Liver (tissue), 9 donors: ENCODE measurements around the gene TANC1. TPM values are rescaled to one million over a fixed set of nuclear protein-coding genes. Genes with fewer than 3 reads are reported as not detected.

ENCODE experiments used
- DNase-seq: peaks from one replicate; pipeline ENCODE4 v3.0.0-alpha.2; 2017; ENCODE audit warnings: low spot score
- H3K27ac ChIP-seq, 2 donors: one replicate each; pipeline ENCODE4 v1.7.0; 2013; ENCODE audit warnings: inconsistent platforms in 2 of 2, low read length in 2 of 2, control low read depth in 1 of 2, low read depth in 1 of 2, mild to moderate bottlenecking in 1 of 2
- H3K27me3 ChIP-seq, 4 donors: one replicate each; pipeline versions ENCODE4 v1.6.1 to v1.7.0; 2013; ENCODE audit warnings: low read length in 3 of 4, inconsistent platforms in 1 of 4, mild to moderate bottlenecking in 1 of 4, moderate library complexity in 1 of 4; ENCODE audit not compliant: control insufficient read depth in 4 of 4, insufficient read depth in 4 of 4
- H3K36me3 ChIP-seq, 4 donors: one replicate each; pipeline versions ENCODE4 v1.6.1 to v1.7.0; 2013; ENCODE audit warnings: low read length in 3 of 4, mild to moderate bottlenecking in 3 of 4, low read depth in 1 of 4, moderate library complexity in 1 of 4; ENCODE audit not compliant: control insufficient read depth in 4 of 4, insufficient read depth in 3 of 4
- H3K4me1 ChIP-seq, 4 donors: one replicate each; pipeline versions ENCODE4 v1.6.1 to v1.7.0; 2013; ENCODE audit warnings: low read length in 3 of 4, mild to moderate bottlenecking in 3 of 4, moderate library complexity in 1 of 4; ENCODE audit not compliant: control insufficient read depth in 4 of 4, insufficient read depth in 4 of 4
- H3K4me3 ChIP-seq, 3 donors: one replicate each; pipeline versions ENCODE4 v1.6.1 to v1.7.0; 2013; ENCODE audit warnings: low read length in 3 of 3, control low read depth in 1 of 3, low read depth in 1 of 3, mild to moderate bottlenecking in 1 of 3
- H3K9ac ChIP-seq, 2 donors: one replicate each; pipeline ENCODE4 v1.7.0; 2013; ENCODE audit warnings: low read length in 2 of 2, mild to moderate bottlenecking in 2 of 2, moderate library complexity in 2 of 2, control low read depth in 1 of 2, low read depth in 1 of 2
- H3K9me3 ChIP-seq, 4 donors: one replicate each; pipeline versions ENCODE4 v1.6.1 to v1.7.0; 2013; ENCODE audit warnings: low read length in 3 of 4; ENCODE audit not compliant: control insufficient read depth in 4 of 4
- EGR1 ChIP-seq, 2 donors: IDR thresholded peaks; 2 replicates each; pipeline ENCODE4 v1.6.1; 2016 to 2018; ENCODE audit warnings: antibody characterized with exemption in 2 of 2, low read depth in 2 of 2
- FOXA1 ChIP-seq: IDR thresholded peaks from 2 replicates; pipeline ENCODE4 v1.6.1; 2016; ENCODE audit warnings: antibody characterized with exemption
- FOXA2 ChIP-seq: IDR thresholded peaks from 2 replicates; pipeline ENCODE4 v1.6.1; 2016; ENCODE audit warnings: antibody characterized with exemption
- GABPA ChIP-seq, 2 donors: IDR thresholded peaks in 1 of 2; conservative IDR thresholded peaks in 1 of 2; 2 replicates each; pipeline ENCODE4 v1.6.1; 2016; ENCODE audit warnings: antibody characterized with exemption in 2 of 2, mild to moderate bottlenecking in 1 of 2, moderate library complexity in 1 of 2
- HNF4A ChIP-seq, 2 donors: conservative IDR thresholded peaks; 2 replicates each; pipeline ENCODE4 v1.6.1; 2016; ENCODE audit warnings: antibody characterized with exemption in 2 of 2, mild to moderate bottlenecking in 2 of 2
- JUND ChIP-seq, 2 donors: IDR thresholded peaks; 2 replicates each; pipeline ENCODE4 v1.6.1; 2016; ENCODE audit warnings: antibody characterized with exemption in 2 of 2
- MAX ChIP-seq: IDR thresholded peaks from 2 replicates; pipeline ENCODE4 v1.6.1; 2016; ENCODE audit warnings: antibody characterized with exemption
- NR2F2 ChIP-seq: IDR thresholded peaks from 2 replicates; pipeline ENCODE4 v1.6.1; 2016; ENCODE audit warnings: antibody characterized with exemption
- RAD21 ChIP-seq, 2 donors: IDR thresholded peaks; 2 replicates each; pipeline ENCODE4 v1.6.1; 2016; ENCODE audit warnings: antibody characterized with exemption in 2 of 2, mild to moderate bottlenecking in 2 of 2
- REST ChIP-seq: IDR thresholded peaks from 2 replicates; pipeline ENCODE4 v1.6.1; 2016; ENCODE audit warnings: antibody characterized with exemption, mild to moderate bottlenecking
- RXRA ChIP-seq, 2 donors: IDR thresholded peaks; 2 replicates each; pipeline ENCODE4 v1.6.1; 2017 to 2018; ENCODE audit warnings: antibody characterized with exemption in 2 of 2, mild to moderate bottlenecking in 1 of 2
- SP1 ChIP-seq: IDR thresholded peaks from 2 replicates; pipeline ENCODE4 v1.6.1; 2018; ENCODE audit warnings: antibody characterized with exemption, mild to moderate bottlenecking
- TAF1 ChIP-seq: conservative IDR thresholded peaks from 2 replicates; pipeline ENCODE4 v1.6.1; 2016; ENCODE audit warnings: antibody characterized with exemption, mild to moderate bottlenecking
- YY1 ChIP-seq: IDR thresholded peaks from 2 replicates; pipeline ENCODE4 v1.6.1; 2016; ENCODE audit warnings: antibody characterized with exemption, mild to moderate bottlenecking
- WGBS: extraction: QIAGEN DNeasy Blood & Tissue Kit; methylation state at CpG from one replicate; pipeline ENCODE4 v1.1.7; 2013; 5-methylcytosine and 5-hydroxymethylcytosine counted together
- polyA plus RNA-seq, 2 donors: library from polyadenylated mRNA; stranded (reverse) in 1 of 2; unstranded in 1 of 2; fragments of 200-250 nt in 1 of 2; fragments of >200 nt in 1 of 2; fragmentation: Nextera tagmentation in 1 of 2; extraction: Ambion mirVana in 1 of 2; gene quantifications; one replicate each; pipeline versions ENCODE4 v1.2.1 to v1.2.3, GENCODE V29; 2013 to 2015
- total RNA-seq, 2 donors: library from RNA; depleted of rRNA; stranded (reverse); fragments of >200 nt; gene quantifications; one replicate each; pipeline ENCODE4 v1.2.3, GENCODE V29; 2014
- TF ChIP-seq, protein P1 (sequence below): fragments of 150-350 bp; IDR thresholded peaks from 2 replicates; pipeline ENCODE4 v1.5.1; 2017; ENCODE audit warnings: improper control_type of control experiment, low read depth, low read length; ENCODE audit not compliant: missing input control
- TF ChIP-seq, protein P2 (sequence below): IDR thresholded peaks from 2 replicates; pipeline ENCODE4 v1.6.1; 2016; ENCODE audit warnings: antibody characterized with exemption
- donor health status: healthy.
- donor health status: healthy.
- donor health status: healthy.
- donor health status: healthy.
- donor health status: healthy.

The TANC1 gene
- total and polyA plus RNA-seq, 4 donors: 3.7 to 17.7 (median 5.2) TPM

GRCh38 chr2:159172403-159172802, 204.0 kb downstream of the TANC1 start:
- H3K36me3 ChIP-seq: peaks cover 2 to 9% (median 6%) of the 10 kb centered on the region in 4 donors
- WGBS: 86% methylated on average over 3 of the region's 3 CpGs

GRCh38 chr2:159174759-159175158, 206.3 kb downstream of the TANC1 start:
- Histone ChIP-seq H3K27ac (no peak overlapping the region), H3K27me3 (no peaks in the 10 kb centered on the region), H3K9me3 (no peaks in the 10 kb centered on the region), H3K4me1 (peaks cover 0 to 4% (median 0%) of the 10 kb centered on the region in 4 donors), H3K4me3 (no peak overlapping the region), H3K9ac (no peak overlapping the region), H3K36me3 (peaks cover 9 to 13% (median 10%) of the 10 kb centered on the region in 4 donors)
- no peak for DNase-seq
- TF ChIP-seq HNF4A (conservative IDR thresholded peaks at IDR 0.05): no peak
- TF ChIP-seq JUND (IDR thresholded peaks at IDR 0.05): no peak
- no peak for TF ChIP-seq MAX
- TF ChIP-seq EGR1 (IDR thresholded peaks at IDR 0.05; ENCODE audit: low read depth in 2 of 2): no peak
- TF ChIP-seq, protein P1, sequence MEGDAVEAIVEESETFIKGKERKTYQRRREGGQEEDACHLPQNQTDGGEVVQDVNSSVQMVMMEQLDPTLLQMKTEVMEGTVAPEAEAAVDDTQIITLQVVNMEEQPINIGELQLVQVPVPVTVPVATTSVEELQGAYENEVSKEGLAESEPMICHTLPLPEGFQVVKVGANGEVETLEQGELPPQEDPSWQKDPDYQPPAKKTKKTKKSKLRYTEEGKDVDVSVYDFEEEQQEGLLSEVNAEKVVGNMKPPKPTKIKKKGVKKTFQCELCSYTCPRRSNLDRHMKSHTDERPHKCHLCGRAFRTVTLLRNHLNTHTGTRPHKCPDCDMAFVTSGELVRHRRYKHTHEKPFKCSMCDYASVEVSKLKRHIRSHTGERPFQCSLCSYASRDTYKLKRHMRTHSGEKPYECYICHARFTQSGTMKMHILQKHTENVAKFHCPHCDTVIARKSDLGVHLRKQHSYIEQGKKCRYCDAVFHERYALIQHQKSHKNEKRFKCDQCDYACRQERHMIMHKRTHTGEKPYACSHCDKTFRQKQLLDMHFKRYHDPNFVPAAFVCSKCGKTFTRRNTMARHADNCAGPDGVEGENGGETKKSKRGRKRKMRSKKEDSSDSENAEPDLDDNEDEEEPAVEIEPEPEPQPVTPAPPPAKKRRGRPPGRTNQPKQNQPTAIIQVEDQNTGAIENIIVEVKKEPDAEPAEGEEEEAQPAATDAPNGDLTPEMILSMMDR: no peak
- no peak for TF ChIP-seq FOXA1
- no peak for TF ChIP-seq YY1
- TF ChIP-seq REST: no peak
- TF ChIP-seq RAD21 (IDR thresholded peaks at IDR 0.05): no peak
- WGBS: 92% methylated on average over 9 of the region's 9 CpGs

More at GRCh38 chr2:159172403-159172802, 204.0 kb downstream of the TANC1 start:
- no peaks in the 10 kb centered on the region for H3K9me3 ChIP-seq
- H3K27me3 ChIP-seq: no peaks in the 10 kb centered on the region
- TF ChIP-seq FOXA1 (no peak), NR2F2 (peak; percentile 94), MAX (peak; percentile 49)
- no peak overlapping the region for H3K27ac ChIP-seq
- H3K4me3 ChIP-seq: no peak overlapping the region
- DNase-seq: no peak
- H3K4me1 ChIP-seq: peaks cover 0 to 4% (median 0%) of the 10 kb centered on the region in 4 donors
- H3K9ac ChIP-seq: no peak overlapping the region

DNA sequence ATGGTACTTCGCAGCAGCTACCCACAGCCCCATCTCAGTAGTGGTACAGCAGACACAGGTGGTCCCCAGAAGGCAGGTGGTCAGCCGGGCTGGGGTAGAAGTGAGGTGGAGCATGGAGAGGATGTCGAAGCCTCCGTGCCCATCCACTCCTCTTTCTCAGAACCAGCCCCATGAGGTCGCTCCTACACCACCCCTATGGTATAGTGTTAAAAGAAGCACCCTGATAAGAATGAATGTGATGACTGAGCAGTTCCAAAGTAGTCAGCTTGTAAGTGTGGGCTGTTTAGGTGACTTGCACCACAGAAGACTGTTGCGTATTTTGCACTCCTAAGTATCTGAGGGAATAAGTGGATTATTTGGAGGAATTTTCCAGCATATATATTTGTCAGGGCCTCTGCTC, 206.7 kb downstream of the TANC1 start:
- H3K9ac ChIP-seq: no peak overlapping the region
- no peak for DNase-seq
- H3K9me3 ChIP-seq: no peaks in the 10 kb centered on the region
- H3K4me3 ChIP-seq: no peak overlapping the region
- TF ChIP-seq, protein P2, sequence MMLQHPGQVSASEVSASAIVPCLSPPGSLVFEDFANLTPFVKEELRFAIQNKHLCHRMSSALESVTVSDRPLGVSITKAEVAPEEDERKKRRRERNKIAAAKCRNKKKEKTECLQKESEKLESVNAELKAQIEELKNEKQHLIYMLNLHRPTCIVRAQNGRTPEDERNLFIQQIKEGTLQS: no peak
- TF ChIP-seq JUND (IDR thresholded peaks at IDR 0.05) (no peak), YY1 (no peak), FOXA2 (no peak), FOXA1 (no peak), SP1 (no peak), TAF1 (no peak), GABPA (IDR thresholded peaks at IDR 0.05 in 1 of 2, conservative IDR thresholded peaks at IDR 0.05 in 1 of 2) (no peak), RAD21 (IDR thresholded peaks at IDR 0.05) (no peak), RXRA (IDR thresholded peaks at IDR 0.05) (no peak), HNF4A (conservative IDR thresholded peaks at IDR 0.05) (no peak), EGR1 (IDR thresholded peaks at IDR 0.05; ENCODE audit: low read depth in 2 of 2) (no peak), NR2F2 (no peak)
- TF ChIP-seq, protein P1: no peak
- H3K4me1 ChIP-seq: peaks cover 0 to 4% (median 0%) of the 10 kb centered on the region in 4 donors
- H3K27ac ChIP-seq: no peak overlapping the region
- no peaks in the 10 kb centered on the region for H3K27me3 ChIP-seq
- 79% methylated on average over 6 of the region's 6 CpGs for WGBS
- peaks cover 9 to 13% (median 12%) of the 10 kb centered on the region in 4 donors for H3K36me3 ChIP-seq
